Naive thymus-derived CD8-positive, alpha-beta T cell (primary cell): ENCODE results near the gene ZNF598. TPM values are rescaled to one million over a fixed set of nuclear protein-coding genes. Genes with fewer than 3 reads are reported as not detected.

ENCODE experiments used
- ATAC-seq, 2 donors: fragments of 150-1000 bp; cut with Tn5 transposase in 1 of 2; sonication (Bioruptor Pico), chemical (Tn5 transposase) in 1 of 2; 1 replicate in 1 of 2; 2 replicates in 1 of 2; pipeline ENCODE4 v1.10.0; 2021; ENCODE audit warnings: mild to moderate bottlenecking in 2 of 2, moderate library complexity in 2 of 2
- POLR2A ChIA-PET: fragments of 350-600 bp; sonication (Branson Sonifier 250); formaldehyde crosslinking; loops from one replicate; lab custom pipeline; 2021; ENCODE audit warnings: antibody characterized with exemption; lab: Charles Lee
- DNase-seq, 10 donors: peaks; one replicate each; pipeline versions ENCODE4 v3.0.0 to v3.0.0-alpha.2; 2020 to 2022
- H3K27ac Mint-ChIP-seq, 10 donors: one replicate each; pipeline ENCODE4 v1.8.0; 2020 to 2022; ENCODE audit warnings: mild to moderate bottlenecking in 10 of 10, mixed read lengths in 10 of 10, moderate library complexity in 4 of 10, inconsistent platforms in 1 of 10
- H3K27me3 Mint-ChIP-seq, 5 donors: one replicate each; pipeline ENCODE4 v1.8.0; 2021 to 2022; ENCODE audit warnings: mixed read lengths in 5 of 5
- H3K36me3 Mint-ChIP-seq, 3 donors: one replicate each; pipeline ENCODE4 v1.8.0; 2020 to 2022; ENCODE audit warnings: mixed read lengths in 3 of 3, mild to moderate bottlenecking in 2 of 3, inconsistent platforms in 1 of 3
- H3K4me1 Mint-ChIP-seq, 4 donors: one replicate each; pipeline ENCODE4 v1.8.0; 2021 to 2022; ENCODE audit warnings: mixed read lengths in 4 of 4
- H3K4me3 Mint-ChIP-seq, 10 donors: one replicate each; pipeline ENCODE4 v1.8.0; 2020 to 2022; ENCODE audit warnings: mild to moderate bottlenecking in 10 of 10, mixed read lengths in 10 of 10, moderate library complexity in 6 of 10, inconsistent platforms in 1 of 10
- H3K9me3 Mint-ChIP-seq, 9 donors: one replicate each; pipeline ENCODE4 v1.8.0; 2020 to 2022; ENCODE audit warnings: mixed read lengths in 9 of 9, mild to moderate bottlenecking in 3 of 9, inconsistent platforms in 1 of 9, moderate library complexity in 1 of 9
- polyA plus RNA-seq, 3 donors: library from polyadenylated mRNA; unstranded; fragments of 300-500 nt; fragmentation: Illumina TruSeq; gene quantifications; one replicate each; pipeline ENCODE4 v1.2.3, GENCODE V29; 2021
- total RNA-seq, 8 experiments: library from RNA in 2 of 8; stranded (reverse) in 2 of 8; gene quantifications; one replicate each; pipeline ENCODE4 v1.2.3 and lab custom pipeline; 2021 to 2026

Gene ZNF598
- total and polyA plus RNA-seq, 5 experiments from 2014 or later, result 3.4 to 66.2 (median 10.0) TPM

- H3K27me3 Mint-ChIP-seq, result peaks cover 1 to 37% (median 10%) of the 10 kb centered on the region in 5 donors
- H3K27ac Mint-ChIP-seq, result peak overlapping the region in 9 of 10 donors; percentile 10 to 81 (median 67)
- no peak for ATAC-seq
- H3K9me3 Mint-ChIP-seq, result no peaks in the 10 kb centered on the region
- H3K4me3 Mint-ChIP-seq, result peak overlapping the region; percentile 73 to 89 (median 79)
- H3K4me1 Mint-ChIP-seq, result peaks cover 5 to 19% (median 15%) of the 10 kb centered on the region in 4 donors
- DNase-seq, result no peak
- POLR2A ChIA-PET, result interaction anchor here (0.7 to 7.3 kb wide), 8 partner anchors 10 to 178 kb away, joined by 3 to 89 read pairs (median 5); partner anchors contain the start of genes NDUFB10, RPS2, TBL3 and TRAF7
- peaks cover 0 to 30% (median 10%) of the 10 kb centered on the region in 3 donors for H3K36me3 Mint-ChIP-seq
These were observed 26.6 kb downstream of the ZNF598 start for GRCh38 chr16:1982991-1983543.

GRCh38 chr16:1982013-1982433 is 27.6 kb downstream of the ZNF598 start:
- ATAC-seq (no peak), DNase-seq (no peak)
- Mint-ChIP-seq H3K36me3 (peaks cover 0 to 36% (median 8%) of the 10 kb centered on the region in 3 donors), H3K4me1 (peaks cover 5 to 19% (median 15%) of the 10 kb centered on the region in 4 donors), H3K27me3 (peaks cover 1 to 32% (median 10%) of the 10 kb centered on the region in 5 donors), H3K27ac (no peak overlapping the region), H3K4me3 (peak overlapping the region in 5 of 10 donors; percentile 66 to 79 (median 76)), H3K9me3 (no peaks in the 10 kb centered on the region)
- POLR2A ChIA-PET, result interaction anchor here (0.9 to 7.3 kb wide), 5 partner anchors 8 to 173 kb away, joined by 4 to 89 read pairs (median 7); partner anchors contain the start of genes NDUFB10, RPS2, TBL3 and TRAF7

GRCh38 chr16:1981398-1981836 is 28.2 kb downstream of the ZNF598 start, which contains the start of gene NOXO1:
TSS of gene NOXO1 (minus strand) at chr16:1981469. CDS start at chr16:1981179, 290 bp downstream.
- H3K9me3 Mint-ChIP-seq, result no peaks in the 10 kb centered on the region
- POLR2A ChIA-PET, result interaction anchor here (1.0 to 7.3 kb wide), 3 partner anchors 10 to 28 kb away, joined by 4 to 89 read pairs (median 43); partner anchors contain the start of genes NDUFB10, RPS2, TBL3 and ZNF598
- no peak for DNase-seq

GRCh38 chr16:1980770-1981087 is 28.9 kb downstream of the ZNF598 start:
- H3K27me3 Mint-ChIP-seq, result peaks cover 1 to 32% (median 4%) of the 10 kb centered on the region in 5 donors
- H3K36me3 Mint-ChIP-seq, result peaks cover 0 to 36% (median 9%) of the 10 kb centered on the region in 3 donors
- peaks cover 5 to 19% (median 15%) of the 10 kb centered on the region in 4 donors for H3K4me1 Mint-ChIP-seq
- H3K4me3 Mint-ChIP-seq, result peak overlapping the region in 1 of 10 donors; percentile 4
- ATAC-seq (no peak), DNase-seq (no peak)
- H3K9me3 Mint-ChIP-seq, result no peaks in the 10 kb centered on the region
- no peak overlapping the region for H3K27ac Mint-ChIP-seq
- POLR2A ChIA-PET, result interaction anchor here (0.6 to 7.3 kb wide), 3 partner anchors 10 to 103 kb away, joined by 3 to 89 read pairs (median 43); partner anchors contain the start of genes NDUFB10, RPS2 and TBL3

More at GRCh38 chr16:1981398-1981836, 28.2 kb downstream of the ZNF598 start, which contains the start of gene NOXO1:
- H3K36me3 Mint-ChIP-seq, result peaks cover 0 to 36% (median 5%) of the 10 kb centered on the region in 3 donors
- no peak for ATAC-seq
- peak within 1 kb of the TSS in 1 of 10 donors; percentile 73 for H3K27ac Mint-ChIP-seq
- peak within 1 kb of the TSS in 7 of 10 donors; percentile 22 to 79 (median 73) for H3K4me3 Mint-ChIP-seq
- peaks cover 5 to 19% (median 15%) of the 10 kb centered on the region in 4 donors for H3K4me1 Mint-ChIP-seq
- H3K27me3 Mint-ChIP-seq, result peaks cover 1 to 28% (median 4%) of the 10 kb centered on the region in 5 donors

DNA sequence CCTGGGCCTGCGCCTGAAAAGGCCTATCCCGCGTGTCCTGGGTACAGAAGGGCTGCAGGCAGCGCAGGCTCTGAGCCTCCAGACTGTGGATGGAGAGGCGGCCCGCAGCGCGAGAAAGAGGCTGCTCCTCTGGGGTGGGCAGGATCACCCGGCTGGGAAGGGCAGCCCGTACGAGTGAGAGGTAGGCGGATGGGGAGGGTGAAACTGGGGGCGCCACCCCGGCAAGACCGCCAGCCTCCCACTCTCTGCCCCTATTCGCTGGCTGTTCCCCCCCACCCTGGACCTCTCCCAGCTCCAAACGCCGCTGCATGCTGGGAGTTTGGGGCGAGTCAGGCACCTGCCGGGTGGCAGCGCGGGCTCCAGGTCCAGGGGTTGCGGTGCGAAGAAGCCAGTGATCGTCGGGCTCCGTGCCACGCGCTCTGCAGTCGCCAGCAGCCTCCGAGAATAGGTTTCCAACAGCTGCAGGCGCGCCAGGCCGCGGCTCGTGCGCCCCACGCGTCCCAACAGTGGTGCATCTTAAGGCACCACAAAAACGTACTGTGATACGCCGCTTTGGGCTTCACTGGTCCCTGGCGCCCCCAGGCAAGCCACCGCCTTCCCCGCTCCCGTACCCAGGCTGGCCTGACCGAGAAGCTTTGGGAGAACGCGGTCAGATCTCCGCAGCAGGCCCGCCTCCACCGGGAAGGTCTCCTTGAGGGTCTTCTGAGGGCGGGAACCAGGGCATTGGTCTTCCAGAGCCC is 29.4 kb downstream of the ZNF598 start:
- no peak for DNase-seq
- H3K9me3 Mint-ChIP-seq, result no peaks in the 10 kb centered on the region
- H3K4me1 Mint-ChIP-seq, result peaks cover 5 to 17% (median 13%) of the 10 kb centered on the region in 4 donors
- no peak for ATAC-seq
- POLR2A ChIA-PET, result interaction anchor here (0.5 to 7.3 kb wide), 4 partner anchors 9 to 985 kb away, joined by 3 to 89 read pairs (median 24); partner anchors contain the start of genes NDUFB10, RPS2 and TBL3
- peaks cover 1 to 33% (median 4%) of the 10 kb centered on the region in 5 donors for H3K27me3 Mint-ChIP-seq
- no peak overlapping the region for H3K27ac Mint-ChIP-seq
- peaks cover 0 to 39% (median 12%) of the 10 kb centered on the region in 3 donors for H3K36me3 Mint-ChIP-seq
- peak overlapping the region in 1 of 10 donors; percentile 4 for H3K4me3 Mint-ChIP-seq

DNA sequence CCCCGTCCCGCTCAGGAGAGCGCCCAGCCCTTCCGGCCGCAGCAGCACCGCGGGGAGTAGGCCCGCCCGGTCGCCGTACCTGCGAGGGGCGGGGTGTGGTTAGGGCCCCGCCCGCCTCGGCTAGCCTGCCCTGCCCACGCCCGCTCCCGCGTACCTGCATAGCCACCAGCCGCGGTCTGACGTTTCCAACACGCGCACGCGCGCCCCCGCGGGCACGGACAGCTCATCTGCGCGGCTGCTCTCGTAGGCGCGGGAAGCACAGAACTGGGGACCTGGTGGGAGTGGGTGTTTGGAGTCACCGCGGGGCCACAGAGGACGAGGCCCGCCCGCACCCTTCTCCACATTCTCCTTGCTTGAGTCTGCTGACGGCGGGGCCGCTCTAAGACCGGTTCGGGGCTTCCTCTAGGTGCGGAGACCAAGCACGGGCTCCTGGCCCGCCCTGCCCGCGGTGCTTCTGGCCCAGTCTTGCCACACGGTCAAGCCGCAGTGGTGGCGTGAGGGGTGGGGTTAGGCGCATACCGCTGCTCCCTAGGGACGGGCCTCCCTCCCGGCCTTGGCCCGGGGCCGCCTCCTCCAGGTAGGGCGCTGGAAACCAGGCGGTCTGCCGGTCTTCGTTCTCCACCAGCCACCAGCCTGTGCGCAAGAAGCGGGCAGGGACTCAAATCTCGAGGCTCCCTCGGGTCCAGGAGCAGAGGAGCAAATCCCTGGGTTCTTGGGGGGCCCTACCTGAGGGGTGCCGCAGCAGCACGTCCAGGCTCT is 30.2 kb downstream of the ZNF598 start:
- H3K27me3 Mint-ChIP-seq, result peaks cover 1 to 33% (median 4%) of the 10 kb centered on the region in 5 donors
- ATAC-seq (no peak), DNase-seq (no peak)

GRCh38 chr16:1978476-1979120 is 31.0 kb downstream of the ZNF598 start:
- DNase-seq, result no peak
- no peak overlapping the region for H3K4me3 Mint-ChIP-seq
- ATAC-seq, result no peak
- peaks cover 6 to 10% (median 8%) of the 10 kb centered on the region in 4 donors for H3K4me1 Mint-ChIP-seq
- POLR2A ChIA-PET, result interaction anchor here (1.0 to 2.5 kb wide), 2 partner anchors 9 to 14 kb away, joined by 3 to 10 read pairs; partner anchors contain the start of gene RPS2
- no peaks in the 10 kb centered on the region for H3K9me3 Mint-ChIP-seq
- peaks cover 0 to 48% (median 19%) of the 10 kb centered on the region in 3 donors for H3K36me3 Mint-ChIP-seq
- H3K27ac Mint-ChIP-seq, result no peak overlapping the region
- peaks cover 1 to 33% (median 4%) of the 10 kb centered on the region in 5 donors for H3K27me3 Mint-ChIP-seq

More for the DNA sequence above, 30.2 kb downstream of the ZNF598 start:
- POLR2A ChIA-PET, result interaction anchor here (0.5 to 7.3 kb wide), 4 partner anchors 8 to 986 kb away, joined by 4 to 89 read pairs (median 26); partner anchors contain the start of genes NDUFB10, RPS2 and TBL3
- Mint-ChIP-seq H3K27ac (no peak overlapping the region), H3K9me3 (no peaks in the 10 kb centered on the region), H3K4me3 (no peak overlapping the region), H3K36me3 (peaks cover 0 to 45% (median 18%) of the 10 kb centered on the region in 3 donors), H3K4me1 (peaks cover 6 to 10% (median 7%) of the 10 kb centered on the region in 4 donors)

DNA sequence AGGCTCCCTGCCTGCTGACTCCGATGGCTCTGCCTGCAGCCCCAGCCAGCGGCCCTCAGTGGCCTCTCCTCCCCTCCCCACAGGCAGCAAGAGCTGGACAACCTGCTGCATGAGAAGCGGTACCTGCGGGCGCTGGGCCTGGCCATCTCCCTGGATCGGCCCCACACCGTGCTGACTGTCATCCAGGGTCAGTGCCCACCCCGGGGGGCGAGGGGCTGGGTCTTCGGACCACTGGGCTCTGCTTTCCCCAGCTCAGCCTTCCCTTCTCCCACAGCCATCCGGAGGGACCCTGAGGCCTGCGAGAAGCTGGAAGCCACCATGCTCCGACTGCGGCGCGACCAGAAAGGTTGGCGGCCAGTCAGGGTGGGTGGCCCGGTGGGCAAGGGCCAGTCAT is 31.7 kb downstream of the ZNF598 start:
- Mint-ChIP-seq H3K4me1 (peaks cover 4 to 11% (median 7%) of the 10 kb centered on the region in 4 donors), H3K4me3 (no peak overlapping the region), H3K27ac (no peak overlapping the region), H3K36me3 (peaks cover 0 to 53% (median 19%) of the 10 kb centered on the region in 3 donors), H3K27me3 (peaks cover 1 to 30% (median 4%) of the 10 kb centered on the region in 5 donors), H3K9me3 (no peaks in the 10 kb centered on the region)
- DNase-seq (no peak), ATAC-seq (no peak)
- POLR2A ChIA-PET, result interaction anchor here (1.0 to 2.5 kb wide), 2 partner anchors 10 to 13 kb away, joined by 3 to 10 read pairs; partner anchors contain the start of gene RPS2

GRCh38 chr16:1976951-1977874 is 32.4 kb downstream of the ZNF598 start:
- Mint-ChIP-seq H3K9me3 (no peaks in the 10 kb centered on the region), H3K27me3 (peaks cover 1 to 27% (median 4%) of the 10 kb centered on the region in 5 donors), H3K27ac (no peak overlapping the region), H3K4me3 (no peak overlapping the region), H3K36me3 (peaks cover 0 to 55% (median 19%) of the 10 kb centered on the region in 3 donors), H3K4me1 (peaks cover 5 to 14% (median 7%) of the 10 kb centered on the region in 4 donors)
- POLR2A ChIA-PET, result interaction anchor here (0.7 to 2.5 kb wide), 3 partner anchors 11 to 88 kb away, joined by 3 to 10 read pairs (median 3); partner anchors contain the start of gene RPS2
- DNase-seq (no peak), ATAC-seq (no peak)

DNA sequence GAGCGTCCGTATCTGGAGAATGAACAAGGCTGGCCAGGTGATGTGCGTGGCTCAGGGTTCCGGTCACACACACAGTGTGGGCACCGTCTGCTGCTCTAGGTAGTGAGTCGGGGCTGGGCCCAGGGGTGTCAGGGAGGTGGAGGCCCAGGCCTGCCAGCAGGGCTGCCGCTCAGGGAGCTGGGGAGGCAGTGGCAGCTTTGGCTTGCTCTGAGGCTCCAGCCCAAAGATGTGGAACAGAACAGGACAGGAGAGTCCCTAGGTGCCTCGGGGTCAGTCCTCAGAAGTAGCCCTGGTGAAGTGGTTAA is 33.5 kb downstream of the ZNF598 start:
- POLR2A ChIA-PET, result no interaction called here
- Mint-ChIP-seq H3K4me3 (peak overlapping the region in 2 of 10 donors; percentile 18 to 45), H3K27me3 (peaks cover 0 to 19% (median 4%) of the 10 kb centered on the region in 5 donors)

More for the DNA sequence above, 33.5 kb downstream of the ZNF598 start:
- H3K36me3 Mint-ChIP-seq, result peaks cover 0 to 58% (median 19%) of the 10 kb centered on the region in 3 donors
- DNase-seq (no peak), ATAC-seq (no peak)
- peaks cover 14 to 25% (median 16%) of the 10 kb centered on the region in 4 donors for H3K4me1 Mint-ChIP-seq
- H3K9me3 Mint-ChIP-seq, result no peaks in the 10 kb centered on the region
- H3K27ac Mint-ChIP-seq, result no peak overlapping the region
